K562 (cell line): Measurements from ENCODE around the gene TARBP1. TPM values are rescaled to one million over a fixed set of nuclear protein-coding genes. Genes with fewer than 3 reads are reported as not detected.
A peak's percentile ranks its signal among the peaks of the same experiment; 100 is the strongest.

Experiments
- ARHGAP35 ChIP-seq: fragments of 450-650 bp; IDR thresholded peaks from 2 replicates; pipeline ENCODE4 v1.6.1; 2018; ENCODE audit not compliant: partially characterized antibody
- IFI16 ChIP-seq: fragments of 250-450 bp; sonication (Bioruptor Pico); IDR thresholded peaks from 2 replicates; pipeline ENCODE4 v2.1.2; 2022; ENCODE audit warnings: mild to moderate bottlenecking, inconsistent platforms
- KAT8 ChIP-seq: fragments of 450-650 bp; IDR thresholded peaks from 2 replicates; pipeline ENCODE4 v1.6.1; 2016; ENCODE audit warnings: low read depth, mild to moderate bottlenecking
- MEF2A ChIP-seq: IDR thresholded peaks from 2 replicates; pipeline ENCODE4 v1.6.1; 2011; ENCODE audit warnings: low read depth, mild to moderate bottlenecking, low read length, moderate library complexity; ENCODE audit not compliant: control insufficient read depth
- MTA2 ChIP-seq: fragments of 450-650 bp; IDR thresholded peaks from 2 replicates; pipeline ENCODE4 v1.6.1; 2016; ENCODE audit warnings: low read depth
- POLR2B ChIP-seq: fragments of 450-650 bp; IDR thresholded peaks from 2 replicates; pipeline ENCODE4 v1.6.1; 2018; ENCODE audit warnings: low read depth; ENCODE audit not compliant: partially characterized antibody
- SETDB1 ChIP-seq: IDR thresholded peaks from one replicate; pipeline ENCODE4 v1.6.1; 2012; ENCODE audit warnings: low read length, control low read depth, inconsistent platforms
- SMARCB1 ChIP-seq: IDR thresholded peaks from 2 replicates; pipeline ENCODE4 v1.6.1; 2011; ENCODE audit warnings: improper control_type of control experiment, low read depth; ENCODE audit not compliant: insufficient read length
- TAL1 ChIP-seq: fragments of 450-650 bp; IDR thresholded peaks from 2 replicates; pipeline ENCODE4 v1.6.1; 2016; ENCODE audit warnings: mild to moderate bottlenecking
- XRCC5 ChIP-seq: fragments of 200-400 bp; formaldehyde crosslinking; IDR thresholded peaks from 2 replicates; pipeline ENCODE4 v1.6.1; 2017; ENCODE audit warnings: low read depth, mild to moderate bottlenecking, low read length
- ZNF407 ChIP-seq: fragments of 450-650 bp; IDR thresholded peaks from 2 replicates; pipeline ENCODE4 v1.6.1; 2016; ENCODE audit warnings: low read depth
- ZNF586 ChIP-seq: fragments of 450-650 bp; formaldehyde crosslinking; conservative IDR thresholded peaks from 2 replicates; pipeline ENCODE4 v1.4.0; 2020; ENCODE audit warnings: mild to moderate bottlenecking, moderate library complexity
- ZNF695 ChIP-seq: fragments of 450-650 bp; formaldehyde crosslinking; IDR thresholded peaks from 2 replicates; pipeline ENCODE4 v1.4.0; 2020; ENCODE audit warnings: mild to moderate bottlenecking, moderate library complexity
- polyA plus RNA-seq, 8 experiments: library from polyadenylated mRNA; depleted of rRNA in 4 of 8; stranded (reverse) in 5 of 8; unstranded in 3 of 8; fragments of >200 nt; fragmentation: Nextera tagmentation in 2 of 8; fragmentation: Illumina TruSeq in 1 of 8; extraction: Ambion mirVana in 2 of 8; extraction: Trizol in 1 of 8; gene quantifications; 2 replicates each; pipeline versions ENCODE4 v1.2.1 to v1.2.3, GENCODE V29; 2011 to 2014; ENCODE audit warnings: inconsistent platforms in 1 of 8, missing spikeins in 1 of 8
- total RNA-seq, 7 experiments: library from RNA; depleted of rRNA in 6 of 7; stranded (reverse); fragments of >200 nt in 6 of 7; fragmentation: Illumina TruSeq in 2 of 7; extraction: Trizol in 2 of 7; gene quantifications; 2 replicates each; pipeline versions ENCODE4 v1.2.1 to v1.2.3, GENCODE V29; 2011 to 2021; ENCODE audit warnings: low replicate concordance in 1 of 7
- TF ChIP-seq, protein P1 (sequence below): sonication (generic); formaldehyde crosslinking; IDR thresholded peaks from 2 replicates; pipeline ENCODE4 v1.8.1; 2022; ENCODE audit warnings: missing genetic modification reagents
- TF ChIP-seq, protein P2 (sequence below): fragments of 250-450 bp; sonication (Bioruptor Pico); IDR thresholded peaks from 2 replicates; pipeline ENCODE4 v1.5.0; 2021
- TF ChIP-seq, protein P3 (sequence below): fragments of 450-650 bp; formaldehyde crosslinking; IDR thresholded peaks from 2 replicates; pipeline ENCODE4 v1.4.0; 2020; ENCODE audit warnings: mild to moderate bottlenecking, moderate library complexity

Gene TARBP1
- total and polyA plus RNA-seq, 9 of the 15 experiments (the other 6 are each of a cell fraction or from before 2014, with no cell fraction given), result 8.8 to 48.0 (median 22.9) TPM

DNA sequence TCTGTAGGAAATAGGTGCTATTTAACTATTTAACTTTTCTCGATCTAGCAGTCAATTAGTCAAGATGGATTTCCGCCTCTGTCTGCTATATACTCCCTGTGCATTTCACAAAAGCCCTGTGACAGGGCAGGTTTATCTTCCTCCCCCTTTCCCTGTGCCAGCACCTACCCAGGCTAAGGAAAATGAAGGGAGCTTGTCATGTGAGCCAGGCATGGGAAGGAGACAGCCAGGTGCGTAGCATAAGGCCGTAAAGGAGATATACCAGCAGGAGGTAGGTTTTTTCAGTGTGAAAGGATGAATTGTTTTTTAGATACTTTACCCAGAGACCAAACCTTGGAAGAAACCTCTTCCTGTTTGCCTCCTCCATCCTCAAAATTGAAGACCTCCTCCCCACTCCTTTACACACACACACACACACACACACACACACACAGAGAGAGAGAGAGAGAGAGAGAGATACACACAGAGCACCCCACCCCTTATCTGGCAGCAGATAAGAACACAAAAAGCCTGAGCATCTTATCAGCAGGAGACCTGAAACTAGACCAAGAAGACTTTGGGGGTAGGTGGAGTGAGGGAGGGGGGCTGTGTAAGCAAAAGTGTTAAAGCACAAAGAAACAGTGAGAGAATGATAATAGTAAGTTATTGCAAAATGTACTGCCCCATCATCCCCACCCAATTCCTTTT, 12.0 kb upstream of the TARBP1 start (continued):
- TF ChIP-seq POLR2B (no peak), IFI16 (no peak), MEF2A (no peak), ZNF695 (CRISPR knock-in tag) (peak; percentile 30; the same call in 1 of the 2 replicates), KAT8 (no peak), ARHGAP35 (peak; percentile 77), SETDB1 (no peak), TAL1 (peak; percentile 91), ZNF586 (no peak), XRCC5 (no peak), MTA2 (peak; percentile 93), SMARCB1 (no peak), ZNF407 (no peak)
- TF ChIP-seq, protein P1, sequence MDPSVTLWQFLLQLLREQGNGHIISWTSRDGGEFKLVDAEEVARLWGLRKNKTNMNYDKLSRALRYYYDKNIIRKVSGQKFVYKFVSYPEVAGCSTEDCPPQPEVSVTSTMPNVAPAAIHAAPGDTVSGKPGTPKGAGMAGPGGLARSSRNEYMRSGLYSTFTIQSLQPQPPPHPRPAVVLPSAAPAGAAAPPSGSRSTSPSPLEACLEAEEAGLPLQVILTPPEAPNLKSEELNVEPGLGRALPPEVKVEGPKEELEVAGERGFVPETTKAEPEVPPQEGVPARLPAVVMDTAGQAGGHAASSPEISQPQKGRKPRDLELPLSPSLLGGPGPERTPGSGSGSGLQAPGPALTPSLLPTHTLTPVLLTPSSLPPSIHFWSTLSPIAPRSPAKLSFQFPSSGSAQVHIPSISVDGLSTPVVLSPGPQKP (CRISPR knock-in tag), result no peak
- TF ChIP-seq, protein P2, sequence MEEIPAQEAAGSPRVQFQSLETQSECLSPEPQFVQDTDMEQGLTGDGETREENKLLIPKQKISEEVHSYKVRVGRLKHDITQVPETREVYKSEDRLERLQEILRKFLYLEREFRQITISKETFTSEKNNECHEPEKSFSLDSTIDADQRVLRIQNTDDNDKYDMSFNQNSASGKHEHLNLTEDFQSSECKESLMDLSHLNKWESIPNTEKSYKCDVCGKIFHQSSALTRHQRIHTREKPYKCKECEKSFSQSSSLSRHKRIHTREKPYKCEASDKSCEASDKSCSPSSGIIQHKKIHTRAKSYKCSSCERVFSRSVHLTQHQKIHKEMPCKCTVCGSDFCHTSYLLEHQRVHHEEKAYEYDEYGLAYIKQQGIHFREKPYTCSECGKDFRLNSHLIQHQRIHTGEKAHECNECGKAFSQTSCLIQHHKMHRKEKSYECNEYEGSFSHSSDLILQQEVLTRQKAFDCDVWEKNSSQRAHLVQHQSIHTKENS (CRISPR knock-in tag), result no peak
- TF ChIP-seq, protein P3, sequence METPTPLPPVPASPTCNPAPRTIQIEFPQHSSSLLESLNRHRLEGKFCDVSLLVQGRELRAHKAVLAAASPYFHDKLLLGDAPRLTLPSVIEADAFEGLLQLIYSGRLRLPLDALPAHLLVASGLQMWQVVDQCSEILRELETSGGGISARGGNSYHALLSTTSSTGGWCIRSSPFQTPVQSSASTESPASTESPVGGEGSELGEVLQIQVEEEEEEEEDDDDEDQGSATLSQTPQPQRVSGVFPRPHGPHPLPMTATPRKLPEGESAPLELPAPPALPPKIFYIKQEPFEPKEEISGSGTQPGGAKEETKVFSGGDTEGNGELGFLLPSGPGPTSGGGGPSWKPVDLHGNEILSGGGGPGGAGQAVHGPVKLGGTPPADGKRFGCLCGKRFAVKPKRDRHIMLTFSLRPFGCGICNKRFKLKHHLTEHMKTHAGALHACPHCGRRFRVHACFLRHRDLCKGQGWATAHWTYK, result peak; percentile 88
